GM12892 (cell line): ENCODE results near the gene NCOA1.

Experiments used
- POLR2AphosphoS5 ChIP-seq: IDR thresholded peaks from 2 replicates; pipeline ENCODE4 v1.6.1; 2011; ENCODE audit warnings: low read depth, low read length, control low read depth
- TAF1 ChIP-seq: IDR thresholded peaks from 2 replicates; pipeline ENCODE4 v1.6.1; 2011; ENCODE audit warnings: low read depth, mild to moderate bottlenecking, control low read depth, low read length, borderline replicate concordance

- TF ChIP-seq TAF1 = no peak
- TF ChIP-seq POLR2AphosphoS5 = no peak
These were observed 75.6 kb downstream of the NCOA1 start for GRCh38 chr2:24566630-24567029.
